Central memory CD8-positive, alpha-beta T cell (primary cell): Measurements from ENCODE around the gene MYO7A.
A peak's percentile ranks its signal among the peaks of the same experiment; 100 is the strongest.

Experiments
- ATAC-seq: fragments of 150-1000 bp; cut with Tn5 transposase; replicated peaks from 2 replicates; pipeline ENCODE4 v1.10.0; 2022; ENCODE audit warnings: mild to moderate bottlenecking, moderate FRiP score, moderate number of reproducible peaks; ENCODE audit not compliant: poor library complexity, severe bottlenecking; ENCODE audit errors: extremely low read depth
- DNase-seq, 2 donors: peaks; one replicate each; pipeline ENCODE4 v3.0.0; 2021; ENCODE audit warnings: low spot score in 2 of 2
- H3K27ac Mint-ChIP-seq: one replicate; pipeline ENCODE4 v1.8.0; 2022; ENCODE audit warnings: low read depth, mild to moderate bottlenecking, moderate library complexity, mixed read lengths
- H3K27me3 Mint-ChIP-seq: one replicate; pipeline ENCODE4 v1.8.0; 2022; ENCODE audit warnings: mixed read lengths
- H3K36me3 Mint-ChIP-seq: one replicate; pipeline ENCODE4 v1.8.0; 2022; ENCODE audit warnings: mild to moderate bottlenecking, moderate library complexity, mixed read lengths; ENCODE audit not compliant: insufficient read depth
- H3K4me1 Mint-ChIP-seq: one replicate; pipeline ENCODE4 v1.8.0; 2022; ENCODE audit warnings: mixed read lengths
- H3K4me3 Mint-ChIP-seq: one replicate; pipeline ENCODE4 v1.8.0; 2022; ENCODE audit warnings: mild to moderate bottlenecking, moderate library complexity, mixed read lengths
- H3K9me3 Mint-ChIP-seq: one replicate; pipeline ENCODE4 v1.8.0; 2022; ENCODE audit warnings: mixed read lengths

The MYO7A gene

DNA sequence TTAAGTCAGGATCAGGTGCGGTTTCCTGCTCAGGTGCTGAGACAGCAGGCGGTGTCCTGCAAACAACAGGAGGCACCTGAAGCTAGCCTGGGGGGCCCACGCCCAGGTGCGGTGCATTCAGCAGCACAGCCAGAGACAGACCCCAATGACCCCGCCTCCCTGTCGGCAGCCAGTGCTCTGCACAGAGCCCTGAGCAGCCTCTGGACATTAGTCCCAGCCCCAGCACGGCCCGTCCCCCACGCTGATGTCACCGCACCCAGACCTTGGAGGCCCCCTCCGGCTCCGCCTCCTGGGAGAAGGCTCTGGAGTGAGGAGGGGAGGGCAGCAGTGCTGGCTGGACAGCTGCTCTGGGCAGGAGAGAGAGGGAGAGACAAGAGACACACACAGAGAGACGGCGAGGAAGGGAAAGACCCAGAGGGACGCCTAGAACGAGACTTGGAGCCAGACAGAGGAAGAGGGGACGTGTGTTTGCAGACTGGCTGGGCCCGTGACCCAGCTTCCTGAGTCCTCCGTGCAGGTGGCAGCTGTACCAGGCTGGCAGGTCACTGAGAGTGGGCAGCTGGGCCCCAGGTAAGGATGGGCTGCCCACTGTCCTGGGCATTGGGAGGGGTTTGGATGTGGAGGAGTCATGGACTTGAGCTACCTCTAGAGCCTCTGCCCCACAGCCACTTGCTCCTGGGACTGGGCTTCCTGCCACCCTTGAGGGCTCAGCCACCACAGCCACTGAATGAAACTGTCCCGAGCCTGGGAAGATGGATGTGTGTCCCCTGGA lies at the start of gene MYO7A:
Gene MYO7A (plus strand): TSS at position 327 of the 772 bp plus-strand sequence. CDS start 2,389 bp downstream, outside the sequence.
- H3K4me1 Mint-ChIP-seq = peaks cover 11% of the 10 kb centered on the region
- H3K27ac Mint-ChIP-seq = peak within 1 kb of the TSS; percentile 29
- no peaks in the 10 kb centered on the region for H3K27me3 Mint-ChIP-seq
- no peak for ATAC-seq
- no peak for DNase-seq
- H3K4me3 Mint-ChIP-seq = peak within 1 kb of the TSS; percentile 65
- H3K36me3 Mint-ChIP-seq = no peaks in the 10 kb centered on the region
- no peaks in the 10 kb centered on the region for H3K9me3 Mint-ChIP-seq

DNA sequence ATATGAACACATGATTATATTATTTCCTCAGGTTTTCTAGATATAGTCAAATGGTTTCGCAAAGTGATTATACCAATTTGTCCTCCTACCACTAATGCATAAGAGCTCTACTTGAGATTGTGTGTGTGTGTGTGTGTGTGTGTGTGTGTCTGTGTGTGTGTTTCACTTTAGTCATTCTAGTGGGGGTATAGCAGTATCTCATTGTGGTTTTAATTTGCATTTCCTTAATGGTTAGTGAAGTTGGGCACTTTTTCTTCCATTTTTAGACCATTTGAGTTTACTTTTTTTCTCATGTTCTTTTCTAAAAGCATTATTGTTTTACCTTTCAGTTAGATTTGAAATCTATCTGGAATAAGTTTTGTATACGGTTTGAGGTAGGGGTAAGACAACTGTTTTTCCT lies 48.4 kb upstream of the MYO7A start:
- no peaks in the 10 kb centered on the region for H3K36me3 Mint-ChIP-seq
- DNase-seq (no peak), ATAC-seq (no peak)
- H3K9me3 Mint-ChIP-seq = no peaks in the 10 kb centered on the region
- no peak overlapping the region for H3K4me3 Mint-ChIP-seq
- H3K27me3 Mint-ChIP-seq = no peaks in the 10 kb centered on the region
- no peak overlapping the region for H3K27ac Mint-ChIP-seq
- H3K4me1 Mint-ChIP-seq = peaks cover 6% of the 10 kb centered on the region

GRCh38 chr11:77080643-77081210 lies 47.3 kb upstream of the MYO7A start:
- no peaks in the 10 kb centered on the region for H3K27me3 Mint-ChIP-seq
- peaks cover 6% of the 10 kb centered on the region for H3K4me1 Mint-ChIP-seq
- no peak for ATAC-seq
- H3K4me3 Mint-ChIP-seq = no peak overlapping the region
- DNase-seq = no peak
- H3K27ac Mint-ChIP-seq = no peak overlapping the region
- no peaks in the 10 kb centered on the region for H3K36me3 Mint-ChIP-seq
- H3K9me3 Mint-ChIP-seq = no peaks in the 10 kb centered on the region

DNA sequence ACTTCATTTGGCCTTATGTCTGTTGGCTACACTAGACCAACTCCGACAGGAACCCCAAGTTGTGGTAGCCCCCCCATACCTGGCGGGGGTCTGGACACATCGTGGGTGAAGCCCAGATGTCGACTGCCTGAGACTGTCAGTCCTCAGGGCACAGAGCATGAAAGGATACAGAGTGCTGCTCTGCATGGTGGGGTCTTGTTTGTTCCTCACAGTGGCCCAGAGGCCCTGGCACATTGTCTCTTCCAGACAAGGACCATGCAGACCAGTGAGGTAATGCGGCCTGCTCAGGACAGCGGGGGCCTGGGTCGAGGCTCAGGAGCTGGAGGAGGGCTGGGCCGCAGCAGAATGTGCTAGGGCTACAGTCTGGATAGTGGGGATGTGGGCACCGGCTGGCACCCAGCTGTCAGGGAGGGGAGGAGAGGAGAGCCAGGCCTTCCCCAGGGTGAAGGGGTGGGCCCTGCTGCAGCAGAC lies 46.6 kb upstream of the MYO7A start:
- ATAC-seq = no peak
- H3K27me3 Mint-ChIP-seq = no peaks in the 10 kb centered on the region
- no peak overlapping the region for H3K27ac Mint-ChIP-seq
- H3K9me3 Mint-ChIP-seq = no peaks in the 10 kb centered on the region
- no peak for DNase-seq
- H3K4me3 Mint-ChIP-seq = no peak overlapping the region
- no peaks in the 10 kb centered on the region for H3K36me3 Mint-ChIP-seq
- H3K4me1 Mint-ChIP-seq = peaks cover 6% of the 10 kb centered on the region

- DNase-seq (no peak), ATAC-seq (no peak)
- H3K4me3 Mint-ChIP-seq = peak overlapping the region; percentile 55
- H3K36me3 Mint-ChIP-seq = no peaks in the 10 kb centered on the region
- peak overlapping the region; percentile 87 for H3K27ac Mint-ChIP-seq
- no peaks in the 10 kb centered on the region for H3K27me3 Mint-ChIP-seq
- H3K9me3 Mint-ChIP-seq = no peaks in the 10 kb centered on the region
- H3K4me1 Mint-ChIP-seq = peaks cover 6% of the 10 kb centered on the region
Measured at GRCh38 chr11:77081976-77082836, 45.8 kb upstream of the MYO7A start.

- H3K4me3 Mint-ChIP-seq = peak overlapping the region; percentile 55
Measured at GRCh38 chr11:77082838-77083565, 45.0 kb upstream of the MYO7A start.

GRCh38 chr11:77083566-77084245 lies 44.3 kb upstream of the MYO7A start:
- Mint-ChIP-seq H3K27ac (peak overlapping the region; percentile 8), H3K36me3 (no peaks in the 10 kb centered on the region), H3K9me3 (no peaks in the 10 kb centered on the region), H3K4me1 (peaks cover 6% of the 10 kb centered on the region), H3K4me3 (no peak overlapping the region), H3K27me3 (no peaks in the 10 kb centered on the region)
- DNase-seq (no peak), ATAC-seq (no peak)

More at GRCh38 chr11:77082838-77083565, 45.0 kb upstream of the MYO7A start:
- Mint-ChIP-seq H3K36me3 (no peaks in the 10 kb centered on the region), H3K27ac (peak overlapping the region; percentile 87), H3K9me3 (no peaks in the 10 kb centered on the region), H3K4me1 (peaks cover 6% of the 10 kb centered on the region), H3K27me3 (no peaks in the 10 kb centered on the region)
- ATAC-seq (no peak), DNase-seq (no peak)

DNA sequence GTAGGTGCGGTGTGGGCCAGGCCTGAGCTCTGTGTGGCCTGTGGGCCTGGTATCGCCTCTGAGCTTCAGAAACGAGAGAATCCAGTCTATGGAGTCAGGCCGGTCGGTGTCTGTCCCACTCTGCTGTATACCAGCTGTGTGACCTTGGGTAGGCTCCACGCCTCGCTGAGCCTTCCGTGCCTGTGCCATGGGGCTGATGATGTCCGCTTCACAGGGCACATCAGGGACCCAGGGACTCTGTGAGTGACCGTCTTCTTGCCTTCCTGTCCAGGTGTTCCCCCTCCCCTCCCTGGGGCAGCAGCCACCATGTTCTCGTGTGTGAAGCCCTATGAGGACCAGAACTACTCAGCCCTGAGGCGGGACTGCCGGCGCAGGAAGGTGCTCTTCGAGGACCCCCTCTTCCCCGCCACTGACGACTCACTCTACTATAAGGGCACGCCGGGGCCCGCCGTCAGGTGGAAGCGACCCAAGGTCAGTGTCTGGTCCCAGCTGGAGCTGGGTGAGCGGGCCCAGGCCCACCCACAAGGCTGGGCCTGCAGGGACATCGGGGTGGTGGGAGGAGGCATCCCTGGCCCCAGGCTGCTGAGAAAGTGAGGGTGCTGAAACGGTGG lies 43.4 kb upstream of the MYO7A start:
- Mint-ChIP-seq H3K4me1 (peaks cover 6% of the 10 kb centered on the region), H3K36me3 (no peaks in the 10 kb centered on the region), H3K4me3 (no peak overlapping the region), H3K27ac (peak overlapping the region; percentile 8), H3K9me3 (no peaks in the 10 kb centered on the region), H3K27me3 (no peaks in the 10 kb centered on the region)
- ATAC-seq (no peak), DNase-seq (no peak)

- Mint-ChIP-seq H3K27ac (no peak overlapping the region), H3K4me3 (no peak overlapping the region), H3K9me3 (no peaks in the 10 kb centered on the region), H3K27me3 (no peaks in the 10 kb centered on the region), H3K36me3 (peaks cover 1% of the 10 kb centered on the region), H3K4me1 (peaks cover 6% of the 10 kb centered on the region)
- ATAC-seq (no peak), DNase-seq (no peak)
Measured at GRCh38 chr11:77085652-77086051, 42.4 kb upstream of the MYO7A start.

DNA sequence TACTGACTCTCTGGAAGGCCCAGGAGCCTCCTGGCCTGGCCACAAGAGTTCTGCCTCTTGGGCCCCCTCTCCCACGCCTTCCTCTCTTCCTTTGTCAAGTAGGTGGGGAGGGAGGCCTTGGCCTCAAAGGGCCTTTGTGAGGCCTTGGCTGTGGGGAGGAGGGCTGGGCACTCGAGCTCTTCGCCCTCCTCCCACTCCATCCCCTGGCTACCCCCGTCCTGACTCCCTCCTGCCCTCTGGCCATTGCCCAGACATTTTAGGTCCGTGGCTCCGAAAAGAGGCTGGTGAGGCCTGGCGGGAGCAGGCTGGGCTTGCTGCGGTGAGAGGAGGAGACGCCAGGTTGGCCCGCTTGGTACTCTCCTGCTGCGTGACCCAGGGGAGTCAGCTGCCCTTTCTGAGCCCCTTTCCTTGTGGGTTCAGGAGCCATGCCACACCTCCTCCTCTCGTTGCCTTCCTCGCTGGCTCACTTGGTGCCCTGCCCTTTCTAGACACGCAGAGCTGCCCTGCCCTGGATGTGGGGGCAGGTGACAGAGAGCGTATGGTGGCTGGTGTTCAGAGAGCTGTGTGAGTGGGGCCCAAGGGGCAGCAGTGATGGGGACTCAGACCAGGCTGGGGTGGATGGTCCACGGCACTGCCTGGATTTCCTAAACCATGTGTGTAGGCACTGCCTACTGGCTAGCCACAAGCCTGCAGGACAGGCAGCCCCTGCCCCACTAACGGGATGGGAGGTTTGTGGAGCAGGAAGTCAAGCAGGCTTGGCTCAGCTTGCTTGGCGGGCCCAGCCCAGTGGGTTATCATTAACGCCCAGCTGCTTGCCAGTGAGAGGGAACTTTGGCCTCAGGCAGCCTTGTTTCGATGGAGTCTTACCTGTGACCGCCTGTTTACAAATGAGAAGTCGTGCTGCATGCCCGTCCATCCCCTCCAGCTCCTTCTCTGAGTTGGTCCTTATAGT lies 41.2 kb upstream of the MYO7A start:
- ATAC-seq = no peak
- Mint-ChIP-seq H3K27me3 (no peaks in the 10 kb centered on the region), H3K36me3 (peaks cover 2% of the 10 kb centered on the region), H3K4me1 (peaks cover 6% of the 10 kb centered on the region), H3K4me3 (no peak overlapping the region), H3K27ac (no peak overlapping the region), H3K9me3 (no peaks in the 10 kb centered on the region)
- no peak for DNase-seq
